ENCODE results near the gene LDB1. TPM values are rescaled to one million over a fixed set of nuclear protein-coding genes. Genes with fewer than 3 reads are reported as not detected.

The LDB1 gene
- total RNA-seq, 2 experiments from 2014 or later, result 68.5 to 70.9 TPM

GRCh38 chr10:102118867-102119266 lies 1.3 kb downstream of the LDB1 start:
- Mint-ChIP-seq H3K27ac (peak overlapping the region; percentile 100), H3K4me1 (ENCODE audit: low read depth) (peaks cover 44% of the 10 kb centered on the region), H3K27me3 (no peaks in the 10 kb centered on the region), H3K36me3 (ENCODE audit: low read depth) (peaks cover 6% of the 10 kb centered on the region), H3K9me3 (no peaks in the 10 kb centered on the region), H3K4me3 (peak overlapping the region; percentile 84)
- no peak for TF ChIP-seq CTCF (IDR thresholded peaks at IDR 0.05)
- POLR2A ChIA-PET, result interaction anchor here (0.7 to 6.6 kb wide), 6 partner anchors 13 to 302 kb away, joined by 3 to 65 read pairs (median 4); partner anchors contain the start of gene NOLC1
- CTCF ChIA-PET, result interaction anchor here (0.9 to 1.6 kb wide), 4 partner anchors 14 to 51 kb away, joined by 3 to 9 read pairs (median 6); partner anchors contain the start of genes NOLC1 and PPRC1
- intact Hi-C loops (cut with micrococcal nuclease), result no loop called here
- DNase-seq (peak; percentile 35), ATAC-seq (no peak)

DNA sequence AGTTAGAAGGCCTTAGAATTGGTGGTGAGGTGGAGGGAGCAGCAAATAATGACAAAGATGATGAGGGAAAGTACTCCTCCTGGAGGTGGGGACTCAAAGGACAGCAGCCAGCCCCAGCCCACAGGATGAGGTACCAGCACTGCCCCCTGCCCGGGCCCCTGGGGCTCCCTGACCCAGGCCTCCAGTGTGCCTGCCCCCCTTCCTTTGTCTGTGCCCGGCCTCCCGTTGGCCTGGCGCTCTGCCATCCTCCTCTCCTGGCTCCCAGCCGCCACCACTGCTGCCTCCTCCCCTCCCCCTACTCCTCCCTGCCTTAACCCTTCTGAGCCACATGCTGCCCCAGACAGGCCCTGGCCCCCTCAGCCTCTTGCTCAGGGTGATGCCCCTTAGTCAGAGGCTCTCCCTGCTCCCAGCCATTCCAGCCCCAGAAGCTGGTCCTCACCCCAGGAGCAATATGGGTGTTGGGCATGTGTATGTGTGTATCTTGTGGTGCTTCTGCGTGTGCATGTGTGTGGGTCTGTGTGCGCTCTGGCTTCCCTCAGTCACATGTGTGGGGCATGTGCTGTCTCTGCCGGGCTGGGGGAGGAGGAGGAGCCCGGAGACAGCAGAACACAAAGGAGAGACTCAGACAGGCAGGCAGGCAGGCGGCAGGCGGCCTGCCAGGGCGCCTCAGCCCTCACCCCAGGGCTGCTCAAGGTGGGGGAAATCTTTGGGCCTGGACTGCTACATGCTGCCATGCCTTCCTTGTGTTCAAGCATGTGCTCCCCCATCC lies 2.6 kb downstream of the LDB1 start:
- Mint-ChIP-seq H3K4me1 (ENCODE audit: low read depth) (peaks cover 53% of the 10 kb centered on the region), H3K9me3 (no peaks in the 10 kb centered on the region), H3K27ac (peak overlapping the region; percentile 100), H3K36me3 (ENCODE audit: low read depth) (peaks cover 15% of the 10 kb centered on the region), H3K27me3 (no peaks in the 10 kb centered on the region), H3K4me3 (peak overlapping the region; percentile 84)
- peak; percentile 36 for TF ChIP-seq CTCF (IDR thresholded peaks at IDR 0.05)
- peak; percentile 41 for ATAC-seq
- intact Hi-C loops (cut with micrococcal nuclease), result no loop called here
- ChIA-PET POLR2A (interaction anchor here (0.6 to 6.6 kb wide), 7 partner anchors 14 to 333 kb away, joined by 3 to 65 read pairs (median 6); partner anchors contain the start of gene NOLC1), CTCF (interaction anchor here (1.0 to 1.6 kb wide), 3 partner anchors 14 to 52 kb away, joined by 3 to 9 read pairs (median 7); partner anchors contain the start of gene PPRC1)
- DNase-seq, result peak; percentile 83

GRCh38 chr10:102116656-102117055 lies 3.5 kb downstream of the LDB1 start:
- CTCF ChIA-PET, result interaction anchor here (1.0 kb wide), 1 partner anchor 13 kb away, joined by 3 read pairs; no protein-coding TSS in a partner anchor
- Mint-ChIP-seq H3K27ac (peak overlapping the region; percentile 100), H3K4me3 (peak overlapping the region; percentile 84), H3K9me3 (no peaks in the 10 kb centered on the region), H3K36me3 (ENCODE audit: low read depth) (peaks cover 17% of the 10 kb centered on the region), H3K4me1 (ENCODE audit: low read depth) (peaks cover 55% of the 10 kb centered on the region), H3K27me3 (no peaks in the 10 kb centered on the region)
- no peak for DNase-seq
- no peak for ATAC-seq
- TF ChIP-seq CTCF (IDR thresholded peaks at IDR 0.05), result no peak
- intact Hi-C loops (cut with micrococcal nuclease), result no loop called here
- POLR2A ChIA-PET, result interaction anchor here (1.2 to 6.6 kb wide), 6 partner anchors 14 to 304 kb away, joined by 3 to 65 read pairs (median 4); partner anchors contain the start of genes FBXL15 and NOLC1

DNA sequence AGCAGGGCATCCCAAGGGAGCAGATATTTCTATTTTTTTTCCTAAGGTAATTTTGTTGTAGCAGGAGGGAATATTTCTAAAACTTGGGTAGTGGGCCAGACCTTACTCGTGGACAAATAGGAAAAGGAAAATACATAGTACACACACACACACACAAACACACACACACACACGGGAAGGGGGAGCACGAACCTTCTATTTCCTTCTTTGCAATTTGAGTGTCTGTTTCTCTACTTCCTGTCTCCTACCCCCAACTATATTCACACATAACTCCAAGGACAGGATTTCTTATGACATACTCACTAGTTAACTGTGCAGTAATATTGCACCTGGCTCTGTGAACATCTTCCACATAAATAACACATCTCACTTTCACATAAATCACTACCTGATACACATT lies 4.4 kb downstream of the LDB1 start:
- DNase-seq, result peak; percentile 12
- intact Hi-C loops (cut with micrococcal nuclease), result no loop called here
- POLR2A ChIA-PET, result interaction anchor here (1.3 to 6.6 kb wide), 5 partner anchors 17 to 319 kb away, joined by 3 to 65 read pairs (median 4); partner anchors contain the start of genes FBXL15, NOLC1 and PPRC1
- H3K4me3 Mint-ChIP-seq, result peak overlapping the region; percentile 84
- no peaks in the 10 kb centered on the region for H3K9me3 Mint-ChIP-seq
- CTCF ChIA-PET, result interaction anchor here (1.2 to 1.5 kb wide), 2 partner anchors 275 to 285 kb away, joined by 3 to 6 read pairs; no protein-coding TSS in a partner anchor
- peaks cover 23% of the 10 kb centered on the region for H3K36me3 Mint-ChIP-seq (ENCODE audit: low read depth)
- no peak for TF ChIP-seq CTCF (IDR thresholded peaks at IDR 0.05)
- peaks cover 47% of the 10 kb centered on the region for H3K4me1 Mint-ChIP-seq (ENCODE audit: low read depth)
- ATAC-seq, result no peak
- H3K27ac Mint-ChIP-seq, result peak overlapping the region; percentile 100
- no peaks in the 10 kb centered on the region for H3K27me3 Mint-ChIP-seq

Measured in activated CD8-positive, alpha-beta T cell treated with anti-CD3 and anti-CD28 coated beads for 36 hours (primary cell).